ENCODE measurements around the gene AGER.

AGER gene

DNA sequence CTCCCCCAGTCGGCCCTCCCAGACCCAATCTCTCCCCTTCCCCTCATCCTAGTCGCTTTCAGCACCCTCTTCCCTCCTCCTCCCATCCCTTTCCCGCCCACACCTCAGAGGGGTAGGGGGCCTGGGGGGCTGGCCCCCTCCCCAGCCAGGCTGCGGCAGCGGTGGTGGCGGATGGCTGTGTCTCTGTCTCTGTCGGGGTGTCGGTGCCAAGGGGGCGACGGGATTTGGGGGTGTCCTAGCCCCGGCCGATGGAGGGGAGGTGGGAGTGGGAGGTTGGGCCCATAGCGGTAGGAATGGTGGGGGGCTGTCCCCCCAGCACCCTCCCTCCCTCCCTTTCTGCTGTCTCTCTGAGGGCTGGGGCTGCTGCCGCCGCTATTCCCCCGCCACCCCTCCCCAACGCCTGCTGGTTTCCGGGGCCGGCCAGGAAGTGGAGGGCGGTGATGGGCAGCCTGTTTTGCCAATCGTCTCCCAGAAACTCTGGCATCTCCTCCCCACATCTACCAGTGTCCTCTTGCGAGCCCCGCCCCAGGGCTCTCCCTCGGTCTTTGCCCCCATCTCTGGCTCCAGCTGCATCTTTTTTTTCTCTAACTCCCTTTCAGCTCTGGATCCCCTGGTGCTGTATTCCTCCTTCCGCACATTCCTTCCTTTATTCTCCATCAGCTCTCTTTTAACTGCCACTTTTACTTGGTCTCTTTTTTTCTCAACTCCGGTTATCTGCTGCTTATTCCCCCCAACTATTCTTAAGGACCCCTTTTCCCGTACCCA is 8.2 kb downstream of the AGER start, which contains the start of gene AGPAT1:
Gene AGPAT1 (minus strand): TSS at position 374 of the 765 bp plus-strand sequence. CDS start 4,588 bp downstream, outside the sequence.
- in situ Hi-C loops (cut with HindIII; ENCODE audit: low pct_ligation_motif_present, low sequenced_read_pairs), result no loop called here
- no peaks in the 10 kb centered on the region for H3K27me3 ChIP-seq (replicated peaks)
- peak within 1 kb of the TSS; percentile 95 for H3K4me3 ChIP-seq (ENCODE audit: low read depth, low read length)
- DNase-seq, result peak; percentile 99
- peaks cover 7% of the 10 kb centered on the region for H3K36me3 ChIP-seq (replicated peaks)
- peak within 1 kb of the TSS; percentile 88 for H3K27ac ChIP-seq
- TF ChIP-seq, protein P1, sequence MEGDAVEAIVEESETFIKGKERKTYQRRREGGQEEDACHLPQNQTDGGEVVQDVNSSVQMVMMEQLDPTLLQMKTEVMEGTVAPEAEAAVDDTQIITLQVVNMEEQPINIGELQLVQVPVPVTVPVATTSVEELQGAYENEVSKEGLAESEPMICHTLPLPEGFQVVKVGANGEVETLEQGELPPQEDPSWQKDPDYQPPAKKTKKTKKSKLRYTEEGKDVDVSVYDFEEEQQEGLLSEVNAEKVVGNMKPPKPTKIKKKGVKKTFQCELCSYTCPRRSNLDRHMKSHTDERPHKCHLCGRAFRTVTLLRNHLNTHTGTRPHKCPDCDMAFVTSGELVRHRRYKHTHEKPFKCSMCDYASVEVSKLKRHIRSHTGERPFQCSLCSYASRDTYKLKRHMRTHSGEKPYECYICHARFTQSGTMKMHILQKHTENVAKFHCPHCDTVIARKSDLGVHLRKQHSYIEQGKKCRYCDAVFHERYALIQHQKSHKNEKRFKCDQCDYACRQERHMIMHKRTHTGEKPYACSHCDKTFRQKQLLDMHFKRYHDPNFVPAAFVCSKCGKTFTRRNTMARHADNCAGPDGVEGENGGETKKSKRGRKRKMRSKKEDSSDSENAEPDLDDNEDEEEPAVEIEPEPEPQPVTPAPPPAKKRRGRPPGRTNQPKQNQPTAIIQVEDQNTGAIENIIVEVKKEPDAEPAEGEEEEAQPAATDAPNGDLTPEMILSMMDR (IDR thresholded peaks at IDR 0.05; ENCODE audit: low read depth, low read length, missing control alignments), result no peak

- Histone ChIP-seq H3K27me3 (replicated peaks) (no peaks in the 10 kb centered on the region), H3K27ac (peak overlapping the region; percentile 30), H3K36me3 (replicated peaks) (peaks cover 10% of the 10 kb centered on the region), H3K4me3 (ENCODE audit: low read depth, low read length) (peak overlapping the region; percentile 95)
- TF ChIP-seq, protein P1 (IDR thresholded peaks at IDR 0.05; ENCODE audit: low read depth, low read length, missing control alignments), result no peak
- in situ Hi-C loops (cut with HindIII; ENCODE audit: low pct_ligation_motif_present, low sequenced_read_pairs), result no loop called here
- DNase-seq, result no peak
These were observed 8.7 kb downstream of the AGER start for GRCh38 chr6:32175322-32175710.

GRCh38 chr6:32174416-32174815 is 9.6 kb downstream of the AGER start:
- TF ChIP-seq, protein P1 (IDR thresholded peaks at IDR 0.05; ENCODE audit: low read depth, low read length, missing control alignments), result no peak
- H3K27ac ChIP-seq, result no peak overlapping the region

GRCh38 chr6:32173051-32173727 is 10.9 kb downstream of the AGER start:
- in situ Hi-C loops (cut with HindIII; ENCODE audit: low pct_ligation_motif_present, low sequenced_read_pairs), result no loop called here
- no peak for DNase-seq
- TF ChIP-seq, protein P1 (IDR thresholded peaks at IDR 0.05; ENCODE audit: low read depth, low read length, missing control alignments), result no peak
- Histone ChIP-seq H3K27me3 (replicated peaks) (no peaks in the 10 kb centered on the region), H3K4me3 (ENCODE audit: low read depth, low read length) (no peak overlapping the region), H3K36me3 (replicated peaks) (peaks cover 26% of the 10 kb centered on the region), H3K27ac (no peak overlapping the region)

More at GRCh38 chr6:32174416-32174815, 9.6 kb downstream of the AGER start:
- in situ Hi-C loops (cut with HindIII; ENCODE audit: low pct_ligation_motif_present, low sequenced_read_pairs), result no loop called here
- H3K4me3 ChIP-seq (ENCODE audit: low read depth, low read length), result no peak overlapping the region
- peaks cover 14% of the 10 kb centered on the region for H3K36me3 ChIP-seq (replicated peaks)
- H3K27me3 ChIP-seq (replicated peaks), result no peaks in the 10 kb centered on the region
- no peak for DNase-seq

DNA sequence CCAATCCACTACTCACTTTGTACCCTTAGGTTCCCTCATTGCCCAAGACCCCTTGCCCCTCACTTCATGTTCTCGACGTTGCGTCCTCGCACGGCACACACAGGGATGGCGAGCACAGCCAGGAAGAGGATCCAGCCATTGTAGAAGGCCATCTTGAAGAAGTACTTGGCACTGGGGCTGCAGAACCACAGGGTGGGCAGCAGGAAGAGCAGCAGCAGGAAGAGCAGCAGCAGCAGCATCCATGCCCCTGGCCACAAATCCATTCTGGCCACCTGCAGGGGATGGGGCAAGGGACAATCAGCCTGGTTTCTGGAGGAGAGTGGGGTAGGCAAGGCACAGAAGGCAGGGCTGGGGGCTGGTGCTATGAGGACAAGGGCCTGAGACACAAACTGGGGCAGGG is 12.8 kb downstream of the AGER start:
- no peak for DNase-seq
- Histone ChIP-seq H3K27me3 (replicated peaks) (no peaks in the 10 kb centered on the region), H3K36me3 (replicated peaks) (peaks cover 42% of the 10 kb centered on the region), H3K27ac (no peak overlapping the region), H3K4me3 (ENCODE audit: low read depth, low read length) (no peak overlapping the region)
- in situ Hi-C loops (cut with HindIII; ENCODE audit: low pct_ligation_motif_present, low sequenced_read_pairs), result no loop called here
- TF ChIP-seq, protein P1 (IDR thresholded peaks at IDR 0.05; ENCODE audit: low read depth, low read length, missing control alignments), result no peak

Measured in brain microvascular endothelial cell (primary cell).